Right ventricle myocardium inferior (tissue), 1 donor: ENCODE measurements around the gene MFAP2. TPM values are rescaled to one million over a fixed set of nuclear protein-coding genes. Genes with fewer than 3 reads are reported as not detected.

Experiments used
- total RNA-seq: library from RNA; stranded (reverse); fragmentation: NEBNext Ultra II Directional; extraction: Animal tissue kit (Norgen Biotek cat#: 25700); gene quantifications from one replicate; pipeline ENCODE4 v1.2.1, GENCODE V29; 2021
- donor health status: DM: no; HTN: yes; CAD: no; lungs with severe emphysema.

Gene MFAP2
- total RNA-seq, 1 donor from 2014 or later: 4.8 TPM

Other genes starting within 250 kb of the MFAP2 start
- 4,572 TPM for gene RNU1-4, start 240.1 kb downstream of the MFAP2 start, total RNA-seq
- gene RNU1-2, start 84.6 kb downstream of the MFAP2 start, total RNA-seq: 4,572 TPM
- 6.5 TPM for gene CROCC, start 58.7 kb downstream of the MFAP2 start, total RNA-seq
- gene ATP13A2, start 31.3 kb upstream of the MFAP2 start, total RNA-seq: 16.4 TPM
- gene SDHB, start 73.4 kb upstream of the MFAP2 start, total RNA-seq: 433 TPM
- gene PADI2, start 138.8 kb upstream of the MFAP2 start, total RNA-seq: 0.87 TPM
- gene PADI1, start 224.5 kb upstream of the MFAP2 start, total RNA-seq: not detected